Activated T-cell treated with anti-CD3 and anti-CD28 coated beads for 1 hour (primary cell): ENCODE data around the gene MBD2.
"Not testable (repeated sequence)": the region's sequence is repeated elsewhere in the genome, so short reads cannot be mapped to it uniquely, and the experiment has no call there.

Source experiments
- DNase-seq: peaks from one replicate; pipeline ENCODE4 v3.0.0-alpha.2; 2020; ENCODE audit warnings: low read depth

The MBD2 gene

GRCh38 chr18:54148678-54149077 lies 75.8 kb downstream of the MBD2 start:
- DNase-seq, result no peak

GRCh38 chr18:54148151-54148550 lies 76.3 kb downstream of the MBD2 start:
- no peak for DNase-seq

DNA sequence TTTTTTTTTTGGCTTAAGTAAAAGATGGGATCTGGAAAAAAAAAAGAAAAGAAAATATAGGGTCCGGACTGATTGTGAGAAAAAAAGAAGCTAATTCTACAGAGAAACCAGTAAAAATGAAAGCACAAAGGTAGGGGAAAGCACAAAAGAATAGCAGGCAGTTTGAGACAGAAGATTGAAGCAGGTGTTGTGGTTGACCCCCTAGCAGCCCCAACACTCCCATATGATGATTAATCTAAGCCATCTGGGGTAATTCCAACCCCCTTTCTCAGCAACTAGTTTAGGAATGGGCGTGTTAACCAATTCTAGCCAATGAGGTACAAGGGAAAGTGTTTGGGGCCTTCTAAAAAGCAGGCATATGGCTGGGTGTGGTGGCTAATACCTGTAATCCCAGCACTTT lies 77.0 kb downstream of the MBD2 start:
- no peak for DNase-seq

GRCh38 chr18:54141041-54141608 lies 83.3 kb downstream of the MBD2 start:
- DNase-seq, result no peak

DNA sequence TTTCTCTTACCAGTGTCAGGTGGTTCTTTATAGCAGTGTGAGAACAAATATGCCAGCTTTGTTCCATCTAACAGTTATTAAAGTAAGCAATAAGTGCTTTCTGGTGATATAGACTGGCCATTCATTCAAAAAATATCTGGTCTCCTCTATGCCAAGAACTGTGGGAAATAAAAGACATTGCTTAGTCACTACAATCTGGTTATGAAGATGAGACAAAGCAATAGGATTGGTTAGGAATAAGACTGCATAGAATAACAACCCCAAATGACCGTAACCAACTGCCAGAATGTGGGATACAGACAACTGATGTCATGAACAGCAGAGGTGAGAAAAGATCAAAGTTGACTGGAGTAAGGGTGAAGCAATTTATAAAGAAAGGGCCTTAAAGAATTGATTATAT lies 83.8 kb downstream of the MBD2 start:
- no peak for DNase-seq

- no peak for DNase-seq
These were observed 89.3 kb downstream of the MBD2 start for GRCh38 chr18:54135216-54135615.

DNA sequence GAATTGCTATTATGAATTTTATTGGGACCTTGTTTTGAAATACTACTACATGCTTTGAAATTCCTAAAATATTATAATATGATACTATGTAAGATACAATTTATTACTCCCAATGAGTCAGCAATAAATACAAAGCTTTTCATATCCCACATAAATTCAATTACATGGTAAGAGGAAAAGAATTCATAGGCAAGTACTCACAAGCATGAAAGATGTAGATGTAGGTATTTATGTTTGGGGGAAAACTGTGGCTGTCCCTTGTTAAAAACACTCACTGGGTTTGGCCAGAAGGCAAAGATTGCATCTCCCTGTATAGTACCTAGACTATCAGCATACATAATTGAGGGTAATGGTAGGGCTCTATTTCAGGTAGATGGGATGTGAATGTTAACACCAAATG lies 90.4 kb downstream of the MBD2 start:
- DNase-seq, result no peak

- no peak for DNase-seq
These were observed 93.8 kb downstream of the MBD2 start for GRCh38 chr18:54130631-54131030.

DNA sequence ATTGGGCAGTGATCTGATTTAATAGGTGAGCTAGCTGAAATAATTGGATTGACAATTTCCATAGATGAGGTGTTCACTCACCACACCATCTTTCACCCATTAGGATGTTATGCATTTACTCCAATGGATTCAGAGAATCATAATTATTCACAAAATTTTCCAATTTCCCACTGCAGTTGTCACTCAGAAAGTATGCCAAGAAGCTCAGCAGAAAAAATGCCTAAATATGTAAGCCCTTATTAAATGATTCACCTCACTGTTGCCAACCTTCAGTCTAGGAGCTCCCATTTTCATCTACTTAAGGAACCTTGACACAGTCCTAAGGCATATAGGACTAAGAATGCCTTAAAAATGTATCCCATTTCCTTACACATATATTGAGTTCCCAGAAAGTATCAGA lies 94.3 kb downstream of the MBD2 start:
- DNase-seq, result no peak

DNA sequence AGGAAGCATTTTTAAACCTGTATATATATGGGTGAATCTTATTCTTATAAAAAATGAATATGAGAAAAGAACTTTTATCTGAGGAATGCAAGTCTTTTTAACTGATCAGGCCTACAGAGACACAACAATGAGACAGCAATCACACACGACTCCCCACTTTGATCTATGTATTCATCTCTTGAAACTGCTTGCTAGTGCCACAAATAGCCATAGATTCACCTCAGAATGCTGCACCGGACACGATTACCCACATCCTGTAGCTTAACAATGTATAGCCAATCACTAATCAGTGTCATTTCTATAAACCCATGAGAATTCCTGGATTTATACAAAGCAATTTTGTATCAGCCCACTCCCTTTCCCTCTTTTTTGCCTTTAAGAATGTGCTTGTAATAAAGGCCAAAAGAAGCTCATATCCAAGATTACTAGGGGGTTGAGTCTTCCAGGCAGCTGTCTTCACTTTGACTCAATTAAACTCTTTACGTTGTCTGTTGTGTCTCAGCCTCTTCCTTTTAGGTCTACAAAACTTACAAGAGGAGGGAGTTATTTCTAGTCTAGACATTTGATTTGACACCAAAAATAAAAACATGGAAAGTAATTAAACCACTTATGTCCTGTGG lies 94.9 kb downstream of the MBD2 start:
- no peak for DNase-seq

- no peak for DNase-seq
These were observed 96.6 kb downstream of the MBD2 start for GRCh38 chr18:54127759-54128378.

DNA sequence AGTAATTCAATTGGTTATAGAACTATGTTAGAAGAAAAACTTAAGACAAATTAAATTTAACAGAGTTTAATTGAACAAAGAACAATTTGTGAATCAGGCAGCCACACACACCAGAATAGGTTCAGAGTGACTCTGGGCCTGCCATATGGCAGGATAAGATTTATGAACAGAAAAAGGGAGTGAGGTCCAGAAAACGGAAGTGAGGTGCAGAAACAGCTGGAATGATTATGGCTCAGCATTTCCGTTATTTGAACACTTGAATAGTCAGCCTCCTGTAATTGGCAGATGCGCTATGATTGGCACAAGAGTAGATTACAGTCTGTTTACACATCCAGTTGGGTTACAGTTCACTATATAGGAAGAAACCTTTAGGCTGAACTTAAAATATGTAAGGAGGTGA lies 99.0 kb downstream of the MBD2 start:
- no peak for DNase-seq

GRCh38 chr18:54123720-54124440 lies 100.6 kb downstream of the MBD2 start:
- not testable (repeated sequence) for DNase-seq

GRCh38 chr18:54119524-54120019 lies 104.9 kb downstream of the MBD2 start:
- no peak for DNase-seq

- DNase-seq, result no peak
These were observed 106.4 kb downstream of the MBD2 start for GRCh38 chr18:54117853-54118773.

DNA sequence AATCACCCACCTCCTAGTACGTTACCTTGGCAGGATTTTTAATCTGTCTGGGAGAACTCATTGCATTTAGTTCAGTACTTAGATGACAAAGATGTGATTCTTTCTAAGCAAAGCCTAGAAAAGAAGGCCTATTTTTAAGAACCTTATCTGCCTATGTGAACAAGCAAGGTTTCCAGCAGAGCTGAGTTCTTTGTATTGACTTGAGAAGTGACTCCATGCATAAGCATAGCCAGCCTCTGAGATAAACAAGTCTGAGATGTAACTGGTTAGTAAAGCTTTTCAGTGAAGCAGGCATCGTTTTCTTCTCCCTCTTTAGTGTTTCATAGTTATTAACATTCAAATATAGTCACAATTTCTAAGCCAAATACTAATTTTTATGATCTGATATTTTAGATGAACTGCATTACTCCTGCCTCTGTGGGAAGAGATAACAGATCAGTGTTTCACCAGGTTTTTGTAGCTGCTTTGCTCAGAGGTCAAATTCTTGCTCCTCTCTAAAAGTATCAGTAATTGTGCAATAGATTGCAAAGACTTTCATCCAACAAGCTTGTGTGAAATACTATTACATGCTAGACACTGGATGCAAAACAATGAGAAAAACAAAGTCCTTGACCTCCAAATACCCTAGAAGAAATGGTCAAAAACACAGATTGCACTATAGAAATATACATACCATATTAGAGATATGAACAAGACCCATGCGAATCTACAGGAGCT lies 107.8 kb downstream of the MBD2 start:
- no peak for DNase-seq

- DNase-seq, result no peak
These were observed 112.1 kb downstream of the MBD2 start for GRCh38 chr18:54112356-54112755.

DNA sequence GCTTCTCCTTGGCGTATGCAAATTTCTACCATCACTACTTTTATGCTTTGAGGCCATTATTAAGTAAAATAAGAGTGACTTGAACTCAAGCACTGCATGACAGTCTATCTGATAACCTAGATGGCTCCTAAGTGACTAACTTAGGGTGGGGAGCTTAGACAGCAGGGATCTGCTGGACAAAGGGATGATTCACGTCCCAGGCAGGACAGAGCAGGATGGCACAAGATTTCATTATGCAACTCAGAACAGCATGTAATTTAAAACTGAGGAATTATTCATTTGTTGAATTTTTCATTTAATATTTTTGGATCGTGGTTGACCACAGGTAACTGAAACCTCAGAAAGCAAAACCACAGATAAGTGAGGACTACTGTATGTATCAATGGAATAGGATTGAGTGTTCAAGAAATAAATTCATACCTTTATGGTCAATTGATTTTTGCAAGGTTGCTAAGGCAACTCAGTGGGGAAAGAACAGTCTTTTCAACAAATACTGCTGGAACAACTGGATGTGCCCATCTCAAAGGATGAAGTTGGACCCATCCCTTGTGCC lies 115.3 kb downstream of the MBD2 start:
- no peak for DNase-seq

- no peak for DNase-seq
These were observed 122.3 kb downstream of the MBD2 start for GRCh38 chr18:54102123-54102522.
